ENCODE results near the gene TTC1.

The TTC1 gene

DNA sequence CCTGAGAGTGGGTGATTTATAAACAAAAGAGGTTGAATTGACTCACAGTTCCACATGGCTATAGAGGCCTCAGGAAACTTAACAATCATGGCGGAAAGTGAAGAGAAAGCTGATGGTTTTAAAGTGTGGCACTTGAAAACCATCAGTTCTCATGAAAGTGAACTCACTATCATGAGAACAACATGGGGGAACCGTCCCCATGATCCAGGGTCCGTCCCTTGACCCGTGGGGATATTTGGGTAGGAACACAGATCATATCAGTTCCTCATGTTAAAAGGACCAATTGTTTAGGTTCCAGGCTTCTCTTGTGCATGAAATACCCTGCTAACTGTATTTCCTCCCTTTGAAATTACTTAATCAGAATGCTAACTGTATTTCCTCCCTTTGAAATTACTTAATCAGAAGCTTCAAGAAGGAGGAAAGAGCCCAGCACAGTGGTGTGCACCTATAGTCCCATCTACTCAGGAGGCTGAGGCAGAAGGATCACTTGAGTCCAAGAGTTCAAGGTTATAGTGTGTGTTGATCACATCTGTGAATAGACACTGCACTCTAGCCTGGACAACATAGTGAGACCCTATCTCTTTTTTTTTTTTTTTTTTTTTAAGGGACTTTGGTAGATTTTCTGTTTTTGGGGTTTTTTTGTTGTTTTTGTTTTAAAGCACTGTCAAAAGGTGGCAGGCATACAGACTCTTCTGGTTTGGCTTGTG, 24.8 kb downstream of the TTC1 start:
- TF ChIP-seq SNAI2 (CRISPR knock-in tag; IDR thresholded peaks at IDR 0.05) (no peak), ESRRG (CRISPR knock-in tag; IDR thresholded peaks at IDR 0.05) (no peak), GLIS3 (CRISPR knock-in tag; IDR thresholded peaks at IDR 0.05) (no peak), TOX (CRISPR knock-in tag; IDR thresholded peaks at IDR 0.05; ENCODE audit: borderline replicate concordance) (no peak), CSDC2 (CRISPR knock-in tag; IDR thresholded peaks at IDR 0.05) (no peak), OSR1 (CRISPR knock-in tag; IDR thresholded peaks at IDR 0.05) (no peak)
- TF ChIP-seq, protein P1, sequence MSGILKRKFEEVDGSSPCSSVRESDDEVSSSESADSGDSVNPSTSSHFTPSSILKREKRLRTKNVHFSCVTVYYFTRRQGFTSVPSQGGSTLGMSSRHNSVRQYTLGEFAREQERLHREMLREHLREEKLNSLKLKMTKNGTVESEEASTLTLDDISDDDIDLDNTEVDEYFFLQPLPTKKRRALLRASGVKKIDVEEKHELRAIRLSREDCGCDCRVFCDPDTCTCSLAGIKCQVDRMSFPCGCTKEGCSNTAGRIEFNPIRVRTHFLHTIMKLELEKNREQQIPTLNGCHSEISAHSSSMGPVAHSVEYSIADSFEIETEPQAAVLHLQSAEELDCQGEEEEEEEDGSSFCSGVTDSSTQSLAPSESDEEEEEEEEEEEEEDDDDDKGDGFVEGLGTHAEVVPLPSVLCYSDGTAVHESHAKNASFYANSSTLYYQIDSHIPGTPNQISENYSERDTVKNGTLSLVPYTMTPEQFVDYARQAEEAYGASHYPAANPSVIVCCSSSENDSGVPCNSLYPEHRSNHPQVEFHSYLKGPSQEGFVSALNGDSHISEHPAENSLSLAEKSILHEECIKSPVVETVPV (CRISPR knock-in tag; IDR thresholded peaks at IDR 0.05) = no peak
- TF ChIP-seq, protein P2, sequence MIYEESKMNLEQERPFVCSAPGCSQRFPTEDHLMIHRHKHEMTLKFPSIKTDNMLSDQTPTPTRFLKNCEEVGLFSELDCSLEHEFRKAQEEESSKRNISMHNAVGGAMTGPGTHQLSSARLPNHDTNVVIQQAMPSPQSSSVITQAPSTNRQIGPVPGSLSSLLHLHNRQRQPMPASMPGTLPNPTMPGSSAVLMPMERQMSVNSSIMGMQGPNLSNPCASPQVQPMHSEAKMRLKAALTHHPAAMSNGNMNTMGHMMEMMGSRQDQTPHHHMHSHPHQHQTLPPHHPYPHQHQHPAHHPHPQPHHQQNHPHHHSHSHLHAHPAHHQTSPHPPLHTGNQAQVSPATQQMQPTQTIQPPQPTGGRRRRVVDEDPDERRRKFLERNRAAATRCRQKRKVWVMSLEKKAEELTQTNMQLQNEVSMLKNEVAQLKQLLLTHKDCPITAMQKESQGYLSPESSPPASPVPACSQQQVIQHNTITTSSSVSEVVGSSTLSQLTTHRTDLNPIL (CRISPR knock-in tag; IDR thresholded peaks at IDR 0.05; ENCODE audit: low read depth) = no peak
- TF ChIP-seq, protein P3, sequence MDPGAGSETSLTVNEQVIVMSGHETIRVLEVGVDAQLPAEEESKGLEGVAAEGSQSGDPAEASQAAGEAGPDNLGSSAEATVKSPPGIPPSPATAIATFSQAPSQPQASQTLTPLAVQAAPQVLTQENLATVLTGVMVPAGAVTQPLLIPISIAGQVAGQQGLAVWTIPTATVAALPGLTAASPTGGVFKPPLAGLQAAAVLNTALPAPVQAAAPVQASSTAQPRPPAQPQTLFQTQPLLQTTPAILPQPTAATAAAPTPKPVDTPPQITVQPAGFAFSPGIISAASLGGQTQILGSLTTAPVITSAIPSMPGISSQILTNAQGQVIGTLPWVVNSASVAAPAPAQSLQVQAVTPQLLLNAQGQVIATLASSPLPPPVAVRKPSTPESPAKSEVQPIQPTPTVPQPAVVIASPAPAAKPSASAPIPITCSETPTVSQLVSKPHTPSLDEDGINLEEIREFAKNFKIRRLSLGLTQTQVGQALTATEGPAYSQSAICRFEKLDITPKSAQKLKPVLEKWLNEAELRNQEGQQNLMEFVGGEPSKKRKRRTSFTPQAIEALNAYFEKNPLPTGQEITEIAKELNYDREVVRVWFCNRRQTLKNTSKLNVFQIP (CRISPR knock-in tag; IDR thresholded peaks at IDR 0.05; ENCODE audit: borderline replicate concordance, low read depth) = no peak
- TF ChIP-seq, protein P4, sequence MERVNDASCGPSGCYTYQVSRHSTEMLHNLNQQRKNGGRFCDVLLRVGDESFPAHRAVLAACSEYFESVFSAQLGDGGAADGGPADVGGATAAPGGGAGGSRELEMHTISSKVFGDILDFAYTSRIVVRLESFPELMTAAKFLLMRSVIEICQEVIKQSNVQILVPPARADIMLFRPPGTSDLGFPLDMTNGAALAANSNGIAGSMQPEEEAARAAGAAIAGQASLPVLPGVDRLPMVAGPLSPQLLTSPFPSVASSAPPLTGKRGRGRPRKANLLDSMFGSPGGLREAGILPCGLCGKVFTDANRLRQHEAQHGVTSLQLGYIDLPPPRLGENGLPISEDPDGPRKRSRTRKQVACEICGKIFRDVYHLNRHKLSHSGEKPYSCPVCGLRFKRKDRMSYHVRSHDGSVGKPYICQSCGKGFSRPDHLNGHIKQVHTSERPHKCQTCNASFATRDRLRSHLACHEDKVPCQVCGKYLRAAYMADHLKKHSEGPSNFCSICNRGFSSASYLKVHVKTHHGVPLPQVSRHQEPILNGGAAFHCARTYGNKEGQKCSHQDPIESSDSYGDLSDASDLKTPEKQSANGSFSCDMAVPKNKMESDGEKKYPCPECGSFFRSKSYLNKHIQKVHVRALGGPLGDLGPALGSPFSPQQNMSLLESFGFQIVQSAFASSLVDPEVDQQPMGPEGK (CRISPR knock-in tag; IDR thresholded peaks at IDR 0.05; ENCODE audit: borderline replicate concordance) = no peak
- no peak for ATAC-seq

DNA sequence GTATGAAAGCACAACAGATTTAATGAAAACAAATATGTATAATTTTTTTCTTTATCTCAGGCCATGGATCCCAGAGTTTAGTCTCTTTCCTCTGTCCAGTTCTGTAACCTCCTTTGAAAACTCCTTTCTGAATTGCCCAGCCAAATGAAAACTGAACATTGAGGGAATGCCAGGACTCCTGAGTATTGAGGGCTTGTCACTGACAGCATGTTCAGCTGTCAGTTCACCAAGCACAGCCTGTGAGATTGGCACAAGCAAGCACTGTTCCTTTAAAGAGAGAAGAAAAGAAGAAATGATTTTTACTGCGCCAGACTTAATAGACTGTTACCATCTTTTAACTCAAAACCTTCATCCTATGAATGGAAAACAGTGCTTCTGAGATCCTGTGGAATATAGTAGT, 27.3 kb downstream of the TTC1 start:
- TF ChIP-seq ZNF8 (CRISPR knock-in tag; IDR thresholded peaks at IDR 0.05) = no peak
- TF ChIP-seq ZC3H10 (CRISPR knock-in tag; IDR thresholded peaks at IDR 0.05) = no peak
- no peak for TF ChIP-seq OSR1 (CRISPR knock-in tag; IDR thresholded peaks at IDR 0.05)
- TF ChIP-seq TCF4 (CRISPR knock-in tag; IDR thresholded peaks at IDR 0.05; ENCODE audit: borderline replicate concordance) = no peak
- no peak for TF ChIP-seq RARB (CRISPR knock-in tag; IDR thresholded peaks at IDR 0.05)
- TF ChIP-seq, protein P5, sequence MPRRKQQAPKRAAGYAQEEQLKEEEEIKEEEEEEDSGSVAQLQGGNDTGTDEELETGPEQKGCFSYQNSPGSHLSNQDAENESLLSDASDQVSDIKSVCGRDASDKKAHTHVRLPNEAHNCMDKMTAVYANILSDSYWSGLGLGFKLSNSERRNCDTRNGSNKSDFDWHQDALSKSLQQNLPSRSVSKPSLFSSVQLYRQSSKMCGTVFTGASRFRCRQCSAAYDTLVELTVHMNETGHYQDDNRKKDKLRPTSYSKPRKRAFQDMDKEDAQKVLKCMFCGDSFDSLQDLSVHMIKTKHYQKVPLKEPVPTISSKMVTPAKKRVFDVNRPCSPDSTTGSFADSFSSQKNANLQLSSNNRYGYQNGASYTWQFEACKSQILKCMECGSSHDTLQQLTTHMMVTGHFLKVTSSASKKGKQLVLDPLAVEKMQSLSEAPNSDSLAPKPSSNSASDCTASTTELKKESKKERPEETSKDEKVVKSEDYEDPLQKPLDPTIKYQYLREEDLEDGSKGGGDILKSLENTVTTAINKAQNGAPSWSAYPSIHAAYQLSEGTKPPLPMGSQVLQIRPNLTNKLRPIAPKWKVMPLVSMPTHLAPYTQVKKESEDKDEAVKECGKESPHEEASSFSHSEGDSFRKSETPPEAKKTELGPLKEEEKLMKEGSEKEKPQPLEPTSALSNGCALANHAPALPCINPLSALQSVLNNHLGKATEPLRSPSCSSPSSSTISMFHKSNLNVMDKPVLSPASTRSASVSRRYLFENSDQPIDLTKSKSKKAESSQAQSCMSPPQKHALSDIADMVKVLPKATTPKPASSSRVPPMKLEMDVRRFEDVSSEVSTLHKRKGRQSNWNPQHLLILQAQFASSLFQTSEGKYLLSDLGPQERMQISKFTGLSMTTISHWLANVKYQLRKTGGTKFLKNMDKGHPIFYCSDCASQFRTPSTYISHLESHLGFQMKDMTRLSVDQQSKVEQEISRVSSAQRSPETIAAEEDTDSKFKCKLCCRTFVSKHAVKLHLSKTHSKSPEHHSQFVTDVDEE (CRISPR knock-in tag; IDR thresholded peaks at IDR 0.05) = no peak
- TF ChIP-seq, protein P1 (CRISPR knock-in tag; IDR thresholded peaks at IDR 0.05) = no peak
- no peak for TF ChIP-seq TOX (CRISPR knock-in tag; IDR thresholded peaks at IDR 0.05; ENCODE audit: borderline replicate concordance)
- ATAC-seq = no peak

DNA sequence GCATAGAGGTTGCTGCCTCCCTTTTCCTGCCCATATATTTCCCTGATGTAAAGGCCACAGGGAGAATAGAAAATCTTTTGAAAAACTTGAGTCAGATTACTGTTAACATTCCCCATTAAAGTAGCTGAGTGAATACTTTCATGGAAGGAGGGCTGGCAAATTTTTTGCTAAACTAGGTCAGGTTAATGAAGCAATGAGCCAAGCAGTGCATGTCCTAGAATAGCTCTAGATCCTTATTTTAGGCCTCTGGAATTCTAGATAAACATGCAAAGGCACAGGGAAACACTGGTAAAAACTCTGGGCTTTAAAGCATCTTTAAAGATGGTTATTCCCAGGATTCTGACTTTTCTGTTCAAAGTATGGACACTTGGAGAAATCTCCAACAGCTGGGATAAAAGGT, 27.9 kb downstream of the TTC1 start:
- ATAC-seq = no peak
- TF ChIP-seq, protein P3 (CRISPR knock-in tag; IDR thresholded peaks at IDR 0.05; ENCODE audit: borderline replicate concordance, low read depth) = no peak
- TF ChIP-seq BACH2 (CRISPR knock-in tag; IDR thresholded peaks at IDR 0.05; ENCODE audit: borderline replicate concordance) = no peak
- no peak for TF ChIP-seq OSR1 (CRISPR knock-in tag; IDR thresholded peaks at IDR 0.05)
- TF ChIP-seq ZNF8 (CRISPR knock-in tag; IDR thresholded peaks at IDR 0.05) = no peak
- no peak for TF ChIP-seq SNAI2 (CRISPR knock-in tag; IDR thresholded peaks at IDR 0.05)
- TF ChIP-seq RARB (CRISPR knock-in tag; IDR thresholded peaks at IDR 0.05) = no peak
- TF ChIP-seq CSDC2 (CRISPR knock-in tag; IDR thresholded peaks at IDR 0.05) = no peak
- no peak for TF ChIP-seq GLIS3 (CRISPR knock-in tag; IDR thresholded peaks at IDR 0.05)
- no peak for TF ChIP-seq ZFP30 (CRISPR knock-in tag; IDR thresholded peaks at IDR 0.05)
- TF ChIP-seq ESRRG (CRISPR knock-in tag; IDR thresholded peaks at IDR 0.05) = no peak
- TF ChIP-seq PPARA (CRISPR knock-in tag; IDR thresholded peaks at IDR 0.05; ENCODE audit: borderline replicate concordance) = no peak
- no peak for TF ChIP-seq ISL1 (CRISPR knock-in tag; IDR thresholded peaks at IDR 0.05)
- TF ChIP-seq TCF4 (CRISPR knock-in tag; IDR thresholded peaks at IDR 0.05; ENCODE audit: borderline replicate concordance) = no peak
- no peak for TF ChIP-seq ARNTL (CRISPR knock-in tag; IDR thresholded peaks at IDR 0.05; ENCODE audit: borderline replicate concordance, low read depth)
- TF ChIP-seq TOX (CRISPR knock-in tag; IDR thresholded peaks at IDR 0.05; ENCODE audit: borderline replicate concordance) = no peak
- TF ChIP-seq ZC3H10 (CRISPR knock-in tag; IDR thresholded peaks at IDR 0.05) = no peak
- TF ChIP-seq, protein P4 (CRISPR knock-in tag; IDR thresholded peaks at IDR 0.05; ENCODE audit: borderline replicate concordance) = no peak
